T-helper 2 cell treated with Interferon-gamma antibody and Interleukin-4, amounts not matched to agents 5 μg/mL and 100 μg/mL, for 36 hours (primary cell): Measurements from ENCODE around the gene ENOPH1.
"Not testable (repeated sequence)": the region's sequence is repeated elsewhere in the genome, so short reads cannot be mapped to it uniquely, and the experiment has no call there.

Experiments used
- DNase-seq: peaks from one replicate; pipeline ENCODE4 v3.0.0; 2021; ENCODE audit warnings: low spot score
- H3K27ac Mint-ChIP-seq: one replicate; pipeline ENCODE4 v1.8.0; 2021; ENCODE audit warnings: mild to moderate bottlenecking, mixed read lengths
- H3K27me3 Mint-ChIP-seq: one replicate; pipeline ENCODE4 v1.8.0; 2021; ENCODE audit warnings: low read depth, mixed read lengths
- H3K36me3 Mint-ChIP-seq: one replicate; pipeline ENCODE4 v1.8.0; 2021; ENCODE audit warnings: low read depth, mixed read lengths
- H3K4me1 Mint-ChIP-seq: one replicate; pipeline ENCODE4 v1.8.0; 2021; ENCODE audit warnings: low read depth, mixed read lengths
- H3K4me3 Mint-ChIP-seq: one replicate; pipeline ENCODE4 v1.8.0; 2022; ENCODE audit warnings: mild to moderate bottlenecking, moderate library complexity, mixed read lengths
- H3K9me3 Mint-ChIP-seq: one replicate; pipeline ENCODE4 v1.8.0; 2021; ENCODE audit warnings: mixed read lengths

Gene ENOPH1

DNA sequence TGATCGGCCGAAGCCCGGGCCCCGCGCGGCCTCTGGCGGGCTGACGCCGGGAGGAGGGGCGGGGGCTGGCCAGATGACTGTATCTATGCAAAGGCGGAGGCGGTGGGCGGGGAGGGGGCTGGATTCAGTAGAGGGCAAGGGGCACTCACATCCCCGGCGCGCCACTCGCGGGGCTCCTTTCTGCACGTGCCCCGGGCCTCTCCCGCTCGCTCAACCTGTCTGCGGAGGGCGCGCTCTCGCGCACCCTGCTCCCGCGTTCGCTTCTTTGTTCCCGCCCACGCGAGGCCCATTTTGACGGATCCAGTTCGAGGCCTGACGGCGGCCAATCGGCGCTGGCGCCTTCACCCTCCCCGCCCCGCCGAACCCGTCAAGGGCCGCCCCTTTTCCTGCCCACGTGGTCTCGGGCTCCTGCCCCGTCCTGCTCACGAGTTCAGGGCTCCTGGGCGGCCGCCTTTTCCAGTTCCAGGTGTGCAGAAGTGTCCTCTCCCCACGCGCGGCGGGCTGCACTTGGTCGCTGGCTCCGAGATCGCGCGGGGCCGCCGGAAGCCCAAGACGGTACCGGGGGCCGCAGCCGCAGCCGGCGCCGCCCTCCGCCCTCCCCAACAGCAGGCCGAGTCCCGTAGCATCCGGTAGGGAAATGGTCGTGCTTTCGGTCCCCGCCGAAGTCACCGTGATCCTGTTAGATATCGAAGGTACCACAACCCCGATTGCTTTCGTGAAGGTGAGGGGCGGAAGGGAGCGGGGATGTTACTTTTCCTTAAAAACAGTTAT, at the start of gene ENOPH1, which contains the start of gene HNRNPDL:
Gene ENOPH1 (plus strand): TSS at position 398 of the 771 bp plus-strand sequence. CDS start 240 bp downstream, at position 638.
Gene HNRNPDL (minus strand): TSS at position 270 of the 771 bp plus-strand sequence. CDS start 772 bp downstream, outside the sequence.
- peak within 1 kb of the TSS; percentile 100 for H3K27ac Mint-ChIP-seq
- DNase-seq = peak; percentile 99
- no peaks in the 10 kb centered on the region for H3K9me3 Mint-ChIP-seq
- peaks cover 50% of the 10 kb centered on the region for H3K4me1 Mint-ChIP-seq
- H3K27me3 Mint-ChIP-seq = no peaks in the 10 kb centered on the region
- H3K4me3 Mint-ChIP-seq = peak within 1 kb of the TSS; percentile 100
- H3K36me3 Mint-ChIP-seq = peaks cover 55% of the 10 kb centered on the region

DNA sequence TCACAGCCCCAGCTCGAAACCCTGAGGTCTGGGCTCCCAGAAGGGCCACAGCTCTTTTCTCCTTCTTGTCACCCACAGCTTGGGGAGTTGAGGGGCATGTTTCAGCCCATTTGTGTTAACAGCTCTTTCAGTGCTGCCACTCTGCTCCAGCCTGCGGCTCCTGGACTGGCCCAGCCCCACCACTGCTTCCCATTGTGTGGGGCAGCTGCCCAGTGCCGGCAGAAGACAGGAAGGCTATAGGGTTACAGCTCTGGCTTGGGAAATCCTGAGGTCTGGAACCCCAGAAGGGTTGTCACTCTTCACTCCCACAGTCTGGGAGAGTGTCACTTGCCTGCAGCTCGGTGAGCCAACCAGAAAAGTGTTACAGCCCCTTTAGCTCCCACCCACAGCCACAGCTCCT, 49.6 kb upstream of the ENOPH1 start:
- Mint-ChIP-seq H3K27me3 (no peaks in the 10 kb centered on the region), H3K4me3 (no peak overlapping the region), H3K27ac (no peak overlapping the region), H3K9me3 (peaks cover 7% of the 10 kb centered on the region), H3K36me3 (peaks cover 15% of the 10 kb centered on the region), H3K4me1 (peaks cover 16% of the 10 kb centered on the region)
- DNase-seq = no peak

DNA sequence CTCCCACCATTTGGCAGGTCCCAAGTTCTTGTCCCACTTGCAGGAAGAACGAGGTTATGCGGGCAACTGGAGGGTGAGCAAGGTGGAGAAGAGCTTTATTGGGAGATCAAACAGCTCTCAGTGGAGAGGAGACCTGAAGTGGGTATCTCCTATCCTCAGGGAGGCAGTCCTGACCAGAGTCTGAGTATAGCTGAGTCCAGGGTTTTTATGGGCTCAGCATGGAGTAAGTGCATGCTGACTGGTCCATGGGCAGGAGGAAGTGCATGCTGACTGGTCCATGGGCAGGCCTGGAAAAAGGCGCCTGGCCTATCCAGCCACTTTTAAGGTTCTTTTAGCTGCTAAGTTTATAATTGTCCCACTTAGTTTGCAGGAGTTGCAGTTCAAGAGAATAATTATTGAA, 49.2 kb upstream of the ENOPH1 start:
- Mint-ChIP-seq H3K27ac (no peak overlapping the region), H3K4me1 (peaks cover 12% of the 10 kb centered on the region), H3K9me3 (peaks cover 7% of the 10 kb centered on the region), H3K27me3 (no peaks in the 10 kb centered on the region), H3K36me3 (peaks cover 12% of the 10 kb centered on the region), H3K4me3 (no peak overlapping the region)
- DNase-seq = no peak

DNA sequence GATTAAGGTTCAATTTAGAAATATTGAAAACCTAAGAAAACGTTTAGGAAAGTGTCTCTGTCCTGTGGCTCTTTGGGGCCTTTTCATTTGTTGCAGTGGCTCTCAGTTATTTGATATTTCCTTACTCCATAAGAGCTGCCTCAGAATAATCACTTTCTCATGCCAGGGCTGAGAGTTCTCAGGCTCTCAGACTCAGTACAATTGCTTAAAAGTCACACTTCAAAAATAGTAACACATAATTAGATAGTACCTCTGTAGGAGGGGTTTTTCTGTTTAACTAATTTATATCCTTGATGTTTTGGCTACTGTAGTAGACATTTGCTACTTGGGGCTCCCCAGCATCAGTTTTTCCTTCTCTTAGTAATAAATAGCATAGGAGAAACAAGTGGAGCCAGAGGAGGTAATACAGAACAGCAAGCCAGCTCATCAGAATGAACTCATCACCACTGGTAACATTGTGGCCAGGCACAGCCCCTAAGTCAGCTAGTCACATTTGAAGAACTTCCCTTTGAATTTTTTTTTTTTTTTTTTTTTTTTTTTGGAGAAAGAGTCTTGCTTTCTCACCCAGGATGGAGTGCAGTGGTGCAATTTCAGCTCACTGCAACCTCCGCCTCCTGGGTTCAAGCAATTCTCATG, 48.6 kb upstream of the ENOPH1 start:
- Mint-ChIP-seq H3K27me3 (no peaks in the 10 kb centered on the region), H3K36me3 (peaks cover 8% of the 10 kb centered on the region), H3K27ac (no peak overlapping the region), H3K9me3 (peaks cover 7% of the 10 kb centered on the region), H3K4me3 (no peak overlapping the region), H3K4me1 (peaks cover 9% of the 10 kb centered on the region)
- no peak for DNase-seq

DNA sequence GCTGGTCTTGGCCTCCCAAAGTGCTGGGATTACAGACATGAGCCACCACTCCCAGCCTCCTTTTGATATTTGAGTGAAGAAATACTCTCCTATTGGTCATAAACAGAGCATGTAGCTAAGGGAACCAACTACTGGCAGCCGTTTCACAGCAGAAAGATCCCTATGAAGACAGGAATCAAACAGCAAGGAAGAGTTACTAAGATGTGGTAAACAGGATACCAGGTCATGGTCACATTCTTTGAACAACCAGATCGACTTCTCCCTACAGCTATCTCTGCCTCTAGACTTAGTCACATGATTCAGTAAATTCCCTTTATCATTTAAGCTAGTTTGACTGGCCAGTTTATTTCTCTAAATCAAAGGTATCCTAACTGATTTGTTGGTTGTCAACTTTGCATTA, 47.6 kb upstream of the ENOPH1 start:
- Mint-ChIP-seq H3K4me3 (no peak overlapping the region), H3K9me3 (peaks cover 5% of the 10 kb centered on the region), H3K27ac (no peak overlapping the region), H3K36me3 (peaks cover 5% of the 10 kb centered on the region), H3K27me3 (no peaks in the 10 kb centered on the region), H3K4me1 (peaks cover 6% of the 10 kb centered on the region)
- DNase-seq = no peak

DNA sequence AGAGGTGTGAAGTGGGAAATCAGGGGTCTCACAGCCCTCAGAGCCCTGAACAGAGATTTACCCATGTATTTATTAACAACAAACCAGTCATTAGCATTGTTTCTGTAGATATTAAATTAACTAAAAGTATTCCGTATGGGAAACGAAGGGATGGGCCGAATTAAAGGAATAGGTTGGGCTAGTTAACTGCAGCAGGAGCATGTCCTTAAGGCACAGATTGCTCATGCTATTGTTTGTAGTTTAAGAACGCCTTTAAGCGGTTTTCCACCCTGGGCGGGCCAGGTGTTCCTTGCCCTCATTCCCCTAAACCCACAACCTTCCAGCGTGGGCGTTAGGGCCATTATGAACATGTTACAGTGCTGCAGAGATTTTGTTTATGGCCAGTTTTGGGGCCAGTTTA, 44.1 kb upstream of the ENOPH1 start:
- H3K4me1 Mint-ChIP-seq, H3K9me3 Mint-ChIP-seq, H3K27ac Mint-ChIP-seq, DNase-seq, H3K27me3 Mint-ChIP-seq, H3K36me3 Mint-ChIP-seq, H3K4me3 Mint-ChIP-seq: not testable (repeated sequence)

DNA sequence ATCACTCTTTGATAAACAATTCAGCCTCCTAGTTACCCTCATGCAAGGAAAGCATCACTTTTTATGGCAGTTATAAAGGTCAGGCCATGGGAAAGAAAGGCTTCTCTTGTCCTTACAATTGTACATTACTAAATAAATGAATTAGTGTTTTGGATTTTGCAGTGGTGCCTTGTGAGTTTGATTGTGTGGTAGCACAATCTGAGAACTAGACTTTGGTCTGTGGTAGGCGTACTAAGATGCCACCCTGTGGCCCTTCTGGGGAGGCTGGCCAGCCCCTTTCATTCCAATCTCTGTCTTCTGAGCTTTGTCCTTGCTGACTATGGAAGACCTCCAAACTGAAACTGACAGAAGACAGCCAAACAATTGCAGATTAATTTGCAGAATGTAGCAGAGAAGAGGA, 42.0 kb upstream of the ENOPH1 start:
- no peaks in the 10 kb centered on the region for H3K4me1 Mint-ChIP-seq
- no peak overlapping the region for H3K27ac Mint-ChIP-seq
- no peaks in the 10 kb centered on the region for H3K27me3 Mint-ChIP-seq
- no peak for DNase-seq
- H3K36me3 Mint-ChIP-seq = no peaks in the 10 kb centered on the region
- H3K4me3 Mint-ChIP-seq = no peak overlapping the region
- no peaks in the 10 kb centered on the region for H3K9me3 Mint-ChIP-seq

DNA sequence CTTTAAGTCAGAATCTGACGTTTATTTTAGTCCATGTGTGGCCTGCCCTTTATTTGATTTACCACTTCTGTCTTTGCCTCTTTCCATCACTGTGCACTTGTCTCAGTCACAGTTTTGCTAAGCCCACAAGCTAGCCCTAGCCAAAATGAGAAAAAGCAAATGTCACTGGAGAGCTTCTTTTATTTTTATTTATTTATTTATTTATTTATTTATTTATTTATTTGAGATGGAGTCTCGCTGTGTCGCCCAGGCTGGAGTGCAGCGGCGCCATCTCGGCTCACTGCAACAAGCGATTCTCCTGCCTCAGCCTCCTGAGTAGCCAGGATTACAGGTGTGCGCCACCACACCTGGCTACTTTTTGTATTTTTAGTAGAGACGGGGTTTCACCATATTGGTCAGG, 40.3 kb upstream of the ENOPH1 start:
- not testable (repeated sequence) for H3K27ac Mint-ChIP-seq, H3K9me3 Mint-ChIP-seq, DNase-seq, H3K36me3 Mint-ChIP-seq, H3K27me3 Mint-ChIP-seq, H3K4me3 Mint-ChIP-seq, H3K4me1 Mint-ChIP-seq

DNA sequence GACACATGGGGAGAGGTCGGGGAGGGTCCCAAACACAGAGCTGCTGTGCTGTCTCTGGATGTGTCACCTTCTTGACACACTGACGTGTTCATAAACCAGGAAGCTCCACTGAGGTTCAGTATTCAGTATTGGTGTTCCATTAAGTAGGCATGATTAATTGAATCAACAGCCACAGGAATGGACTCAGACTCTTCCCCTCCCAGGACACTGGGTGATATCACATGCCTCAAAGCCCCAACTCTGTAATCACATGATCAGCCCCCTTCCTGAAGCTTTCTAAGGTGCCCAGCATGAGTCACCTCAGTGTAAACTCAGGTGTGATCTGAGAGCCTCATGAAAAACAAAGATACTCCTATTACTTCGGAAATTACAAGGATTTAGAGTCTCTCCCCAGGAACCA, 35.5 kb upstream of the ENOPH1 start:
- Mint-ChIP-seq H3K36me3 (no peaks in the 10 kb centered on the region), H3K27me3 (peaks cover 7% of the 10 kb centered on the region), H3K4me3 (no peak overlapping the region), H3K27ac (no peak overlapping the region), H3K9me3 (no peaks in the 10 kb centered on the region), H3K4me1 (no peaks in the 10 kb centered on the region)
- no peak for DNase-seq

DNA sequence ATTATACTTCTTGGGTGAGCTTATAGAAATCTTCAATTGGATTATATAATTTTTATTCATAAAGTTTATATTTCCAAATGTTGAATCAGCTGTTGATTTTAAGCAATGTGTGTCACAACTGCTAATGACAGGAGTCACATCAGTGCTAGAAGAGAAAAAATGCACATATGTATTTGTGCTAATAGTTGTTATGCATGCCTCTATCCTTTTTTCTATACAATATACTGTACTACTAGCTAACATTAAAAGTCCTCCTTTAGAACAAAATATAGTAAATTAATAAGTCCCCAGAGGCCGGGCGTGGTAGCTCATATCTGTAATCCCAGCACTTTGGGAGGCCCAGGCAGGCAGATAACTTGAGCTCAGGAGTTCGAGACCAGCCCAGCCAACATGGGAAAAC, 32.9 kb upstream of the ENOPH1 start:
- Mint-ChIP-seq H3K27me3 (peaks cover 12% of the 10 kb centered on the region), H3K36me3 (no peaks in the 10 kb centered on the region), H3K4me1 (no peaks in the 10 kb centered on the region), H3K4me3 (no peak overlapping the region), H3K9me3 (no peaks in the 10 kb centered on the region), H3K27ac (no peak overlapping the region)
- DNase-seq = no peak

DNA sequence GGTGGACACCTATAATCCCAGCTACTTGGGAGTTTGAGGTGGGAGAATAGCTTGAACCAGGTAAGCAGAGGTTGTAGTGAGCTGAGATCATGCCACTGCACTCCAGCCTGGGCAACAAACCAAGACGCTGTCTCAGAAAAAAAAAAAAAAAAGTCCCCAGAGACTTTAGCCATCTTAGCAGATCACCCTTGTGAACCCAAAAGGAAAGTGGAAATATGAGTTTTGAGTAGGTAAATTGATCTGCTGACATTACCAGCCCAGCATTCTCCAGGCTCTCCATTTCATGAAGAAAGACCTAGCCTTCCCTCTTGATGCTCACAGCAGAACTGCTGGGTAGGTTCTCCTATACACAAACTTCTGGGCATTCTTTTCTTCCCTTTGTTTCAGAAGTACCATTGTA, 32.1 kb upstream of the ENOPH1 start:
- Mint-ChIP-seq H3K27ac (no peak overlapping the region), H3K36me3 (no peaks in the 10 kb centered on the region), H3K9me3 (no peaks in the 10 kb centered on the region), H3K4me1 (no peaks in the 10 kb centered on the region), H3K4me3 (no peak overlapping the region), H3K27me3 (peaks cover 12% of the 10 kb centered on the region)
- no peak for DNase-seq

DNA sequence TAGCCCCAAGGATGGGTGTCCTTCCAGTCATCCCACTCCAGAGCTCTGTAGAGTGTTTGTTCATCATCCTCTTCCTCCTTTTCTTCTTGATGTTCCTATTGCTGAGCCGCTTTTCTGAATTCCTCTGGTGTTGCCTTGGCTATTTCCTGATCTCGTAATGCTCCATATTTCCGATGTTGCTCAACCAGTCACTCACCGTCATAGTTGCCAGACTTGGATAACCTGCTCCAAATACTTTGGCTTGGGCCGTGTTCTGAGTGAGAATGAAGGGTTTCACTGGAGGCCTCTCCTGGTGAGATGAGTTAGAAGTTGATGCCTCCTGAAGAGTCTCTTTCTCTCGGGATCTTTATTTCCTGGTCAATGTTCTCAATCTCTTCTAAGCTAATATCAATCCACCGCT, 28.8 kb upstream of the ENOPH1 start:
- no peaks in the 10 kb centered on the region for H3K9me3 Mint-ChIP-seq
- no peak overlapping the region for H3K4me3 Mint-ChIP-seq
- H3K27ac Mint-ChIP-seq = no peak overlapping the region
- H3K36me3 Mint-ChIP-seq = no peaks in the 10 kb centered on the region
- DNase-seq = no peak
- H3K27me3 Mint-ChIP-seq = peaks cover 18% of the 10 kb centered on the region
- no peaks in the 10 kb centered on the region for H3K4me1 Mint-ChIP-seq

DNA sequence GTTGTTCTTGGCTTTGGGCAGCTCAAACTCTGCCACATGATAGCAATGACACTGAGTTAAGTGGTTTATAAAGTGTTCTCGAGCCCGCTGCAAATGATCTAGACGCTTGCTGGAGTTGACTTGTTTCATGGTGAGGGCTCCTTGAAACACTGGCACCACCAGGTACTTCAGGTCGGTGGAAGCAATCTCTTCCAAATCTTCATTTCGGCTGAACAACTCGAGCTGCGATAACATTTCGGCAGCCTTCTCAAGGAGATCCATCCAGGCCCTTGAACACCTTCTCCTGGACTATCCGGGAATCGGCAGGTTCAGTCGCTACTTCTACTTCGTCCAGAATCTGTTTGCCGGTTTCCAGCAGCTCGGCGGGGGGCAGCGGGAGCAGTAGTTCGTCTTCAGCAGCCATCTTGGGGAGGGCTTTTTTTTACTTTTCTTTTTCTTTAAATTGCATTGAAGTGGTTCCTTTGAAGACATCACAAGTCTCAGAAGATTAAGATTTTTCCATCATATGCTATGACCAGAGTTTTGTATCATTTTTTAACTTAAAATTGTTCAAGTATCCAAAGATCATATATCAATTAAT, 28.1 kb upstream of the ENOPH1 start:
- Mint-ChIP-seq H3K36me3 (no peaks in the 10 kb centered on the region), H3K9me3 (no peaks in the 10 kb centered on the region), H3K27ac (no peak overlapping the region), H3K4me1 (no peaks in the 10 kb centered on the region), H3K27me3 (peaks cover 18% of the 10 kb centered on the region), H3K4me3 (no peak overlapping the region)
- no peak for DNase-seq

DNA sequence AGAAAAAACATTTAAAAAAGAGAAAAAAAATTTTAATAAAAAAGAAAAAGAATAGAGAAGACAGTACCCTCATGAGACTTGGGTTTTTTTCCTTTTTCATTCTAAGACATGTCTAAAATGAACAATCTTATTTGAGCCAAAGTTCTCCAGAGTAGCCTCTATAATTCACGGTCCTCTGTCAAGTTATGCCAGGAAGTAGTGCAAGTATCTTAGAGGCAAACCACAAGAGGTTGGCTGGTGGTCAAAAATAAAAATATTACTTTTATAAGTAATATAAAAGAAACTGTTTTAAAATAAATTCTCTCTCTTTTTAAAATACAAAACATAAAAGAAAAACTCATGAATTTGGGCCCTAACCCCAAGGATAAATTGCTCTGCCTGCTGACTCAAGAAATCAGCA, 26.7 kb upstream of the ENOPH1 start:
- Mint-ChIP-seq H3K27ac (no peak overlapping the region), H3K4me3 (no peak overlapping the region)
- DNase-seq = no peak

More for the DNA sequence above, 26.7 kb upstream of the ENOPH1 start:
- H3K27me3 Mint-ChIP-seq = peaks cover 14% of the 10 kb centered on the region
- H3K36me3 Mint-ChIP-seq = no peaks in the 10 kb centered on the region
- no peaks in the 10 kb centered on the region for H3K4me1 Mint-ChIP-seq
- H3K9me3 Mint-ChIP-seq = no peaks in the 10 kb centered on the region
